Nephron progenitor cell (in vitro differentiated cells): ENCODE data around the gene RANBP10.
"Not testable (repeated sequence)": the region's sequence is repeated elsewhere in the genome, so short reads cannot be mapped to it uniquely, and the experiment has no call there.

Source experiments
- DNase-seq: peaks from one replicate; pipeline ENCODE4 v3.0.0; 2021
- H3K27ac Mint-ChIP-seq: 2 replicates; pipeline ENCODE4 v1.8.0; 2021; ENCODE audit warnings: mild to moderate bottlenecking, moderate library complexity, mixed read lengths
- H3K27me3 Mint-ChIP-seq: 2 replicates; pipeline ENCODE4 v1.8.0; 2021; ENCODE audit warnings: mild to moderate bottlenecking, low read depth, mixed read lengths; ENCODE audit not compliant: poor library complexity
- H3K36me3 Mint-ChIP-seq: 2 replicates; pipeline ENCODE4 v1.8.0; 2021; ENCODE audit warnings: low read depth, mixed read lengths
- H3K4me1 Mint-ChIP-seq: 2 replicates; pipeline ENCODE4 v1.8.0; 2021; ENCODE audit warnings: mixed read lengths
- H3K4me3 Mint-ChIP-seq: 2 replicates; pipeline ENCODE4 v1.8.0; 2021; ENCODE audit warnings: mild to moderate bottlenecking, moderate library complexity, mixed read lengths
- H3K9me3 Mint-ChIP-seq: 2 replicates; pipeline ENCODE4 v1.8.0; 2021; ENCODE audit warnings: mild to moderate bottlenecking, moderate library complexity, mixed read lengths
- CTCF ChIP-seq: fragments of 200-600 bp; sonication (generic); IDR thresholded peaks from 2 replicates; pipeline ENCODE4 v1.5.0; 2021; ENCODE audit warnings: antibody characterized with exemption

The RANBP10 gene

GRCh38 chr16:67842509-67843342, 36.4 kb upstream of the RANBP10 start:
- DNase-seq, result peak; percentile 65
- no peaks in the 10 kb centered on the region for H3K9me3 Mint-ChIP-seq
- no peaks in the 10 kb centered on the region for H3K36me3 Mint-ChIP-seq
- H3K27me3 Mint-ChIP-seq, result peaks cover 4% of the 10 kb centered on the region
- peak overlapping the region; percentile 89 for H3K27ac Mint-ChIP-seq
- TF ChIP-seq CTCF, result no peak
- H3K4me1 Mint-ChIP-seq, result peaks cover 50% of the 10 kb centered on the region
- peak overlapping the region; percentile 93 for H3K4me3 Mint-ChIP-seq

GRCh38 chr16:67841816-67842508, 35.6 kb upstream of the RANBP10 start, which contains the start of gene THAP11:
Gene THAP11 (plus strand): TSS chr16:67842320. CDS start chr16:67842555, 235 bp downstream.
- Mint-ChIP-seq H3K4me3 (peak within 1 kb of the TSS; percentile 93), H3K4me1 (peaks cover 48% of the 10 kb centered on the region), H3K36me3 (no peaks in the 10 kb centered on the region), H3K27ac (peak within 1 kb of the TSS; percentile 99), H3K27me3 (peaks cover 4% of the 10 kb centered on the region), H3K9me3 (no peaks in the 10 kb centered on the region)
- DNase-seq, result peak; percentile 96
- TF ChIP-seq CTCF, result peak; percentile 81

GRCh38 chr16:67841198-67841815, 34.9 kb upstream of the RANBP10 start:
- H3K27ac Mint-ChIP-seq, result peak overlapping the region; percentile 85
- H3K4me3 Mint-ChIP-seq, result peak overlapping the region; percentile 93
- H3K27me3 Mint-ChIP-seq, result peaks cover 4% of the 10 kb centered on the region
- H3K36me3 Mint-ChIP-seq, result no peaks in the 10 kb centered on the region
- H3K4me1 Mint-ChIP-seq, result peaks cover 47% of the 10 kb centered on the region
- TF ChIP-seq CTCF, result no peak
- DNase-seq, result no peak
- no peaks in the 10 kb centered on the region for H3K9me3 Mint-ChIP-seq

DNA sequence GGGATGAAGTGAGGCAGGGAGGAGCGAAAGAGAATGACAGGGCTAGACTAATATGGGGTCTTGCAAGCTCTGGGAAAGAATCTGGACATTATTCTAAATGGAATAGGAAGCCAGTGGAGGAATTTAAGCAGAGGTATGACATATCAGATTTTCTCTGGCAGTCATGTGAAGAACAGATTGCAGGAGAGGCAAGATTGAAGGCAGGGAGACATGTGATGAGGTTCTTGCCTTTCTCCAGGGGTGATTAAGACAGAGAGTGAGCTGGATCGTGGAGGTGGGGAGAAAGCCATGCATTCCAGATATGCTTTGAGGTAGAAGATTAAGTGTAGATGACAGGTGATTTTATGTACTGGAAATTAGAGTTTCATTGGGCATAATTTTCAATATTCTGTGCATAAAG, 31.5 kb upstream of the RANBP10 start:
- DNase-seq, result no peak
- Mint-ChIP-seq H3K36me3 (no peaks in the 10 kb centered on the region), H3K4me1 (peaks cover 17% of the 10 kb centered on the region), H3K4me3 (no peak overlapping the region), H3K27me3 (peaks cover 9% of the 10 kb centered on the region), H3K27ac (no peak overlapping the region), H3K9me3 (no peaks in the 10 kb centered on the region)
- TF ChIP-seq CTCF, result no peak

GRCh38 chr16:67837190-67837589, 30.8 kb upstream of the RANBP10 start:
- not testable (repeated sequence) for H3K36me3 Mint-ChIP-seq, DNase-seq, H3K27ac Mint-ChIP-seq, H3K9me3 Mint-ChIP-seq, H3K27me3 Mint-ChIP-seq, H3K4me3 Mint-ChIP-seq
- peaks cover 21% of the 10 kb centered on the region for H3K4me1 Mint-ChIP-seq

DNA sequence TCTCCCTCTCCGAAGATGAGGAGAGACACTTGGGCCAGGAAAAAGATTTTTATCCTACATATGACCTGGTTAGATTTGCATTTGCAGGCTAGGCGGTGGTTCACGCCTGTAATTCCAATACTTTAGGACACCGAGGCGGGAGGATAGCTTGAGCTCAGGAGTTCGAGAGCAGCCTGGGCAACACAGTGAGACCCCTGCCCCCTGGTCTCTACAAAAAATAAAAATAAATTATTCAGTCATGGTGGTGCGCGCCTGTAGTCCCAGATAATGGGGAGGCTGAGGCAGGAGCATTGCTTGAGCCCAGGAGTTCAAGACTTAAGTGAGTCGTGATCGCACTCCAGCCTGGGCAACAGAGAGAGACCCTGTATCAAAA, 27.9 kb upstream of the RANBP10 start:
- DNase-seq, result no peak
- Mint-ChIP-seq H3K4me1 (peaks cover 17% of the 10 kb centered on the region), H3K36me3 (peaks cover 17% of the 10 kb centered on the region), H3K27ac (no peak overlapping the region), H3K9me3 (no peaks in the 10 kb centered on the region), H3K4me3 (peak overlapping the region; percentile 90), H3K27me3 (peaks cover 9% of the 10 kb centered on the region)
- no peak for TF ChIP-seq CTCF
